GM12865 (cell line): Measurements from ENCODE around the gene TMA7.

ENCODE experiments used
- DNase-seq: peaks from one replicate; pipeline ENCODE4 v3.0.0; 2010; ENCODE audit warnings: low read depth
- H3K4me3 ChIP-seq: 2 replicates; pipeline ENCODE4 v1.5.1; 2011; ENCODE audit warnings: mild to moderate bottlenecking, low read depth, low read length, control low read depth
- TF ChIP-seq, protein P1 (sequence below): IDR thresholded peaks from 2 replicates; pipeline ENCODE4 v1.5.1; 2011; ENCODE audit warnings: low read length, control low read depth, low read depth, inconsistent platforms; ENCODE audit not compliant: insufficient read depth; ENCODE audit errors: missing control alignments

Gene TMA7

DNA sequence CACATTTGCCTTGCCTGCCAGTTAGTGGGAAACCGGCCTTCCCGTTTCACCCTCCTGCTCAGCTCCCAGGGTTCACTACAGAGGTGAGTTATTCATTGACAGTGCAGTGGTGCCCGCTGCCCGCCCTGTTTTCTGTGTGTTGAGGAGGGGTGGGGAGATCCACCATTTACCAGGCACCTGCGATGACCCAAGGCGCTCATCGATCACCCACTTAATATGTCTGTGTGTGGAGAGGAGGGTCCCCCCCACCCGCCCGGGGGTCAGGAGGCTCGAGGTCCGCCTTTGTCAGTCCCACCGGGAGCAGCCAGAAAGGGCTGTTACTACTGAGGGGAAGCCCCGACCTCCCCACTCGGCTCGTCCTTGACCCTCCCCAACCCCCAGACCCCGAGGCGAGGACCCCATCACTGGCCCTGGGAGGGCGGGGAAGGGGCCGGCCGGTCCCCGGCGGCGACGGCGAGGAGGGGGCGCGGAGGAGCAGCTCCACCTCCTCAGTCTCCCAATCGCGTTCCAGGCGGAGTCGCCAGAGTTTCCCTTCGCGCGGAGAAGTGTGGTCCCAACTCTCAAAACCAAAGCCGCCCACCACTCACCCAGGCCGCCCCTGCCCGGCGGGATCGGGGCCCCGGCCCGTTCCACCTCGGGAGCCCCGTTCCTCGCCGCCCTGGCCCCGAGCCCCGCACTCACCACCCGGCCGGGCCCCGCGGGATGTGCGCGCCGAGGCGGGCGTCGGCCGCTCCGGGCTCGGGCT lies 11.3 kb upstream of the TMA7 start:
- peak overlapping the region; percentile 60 for H3K4me3 ChIP-seq
- TF ChIP-seq, protein P1, sequence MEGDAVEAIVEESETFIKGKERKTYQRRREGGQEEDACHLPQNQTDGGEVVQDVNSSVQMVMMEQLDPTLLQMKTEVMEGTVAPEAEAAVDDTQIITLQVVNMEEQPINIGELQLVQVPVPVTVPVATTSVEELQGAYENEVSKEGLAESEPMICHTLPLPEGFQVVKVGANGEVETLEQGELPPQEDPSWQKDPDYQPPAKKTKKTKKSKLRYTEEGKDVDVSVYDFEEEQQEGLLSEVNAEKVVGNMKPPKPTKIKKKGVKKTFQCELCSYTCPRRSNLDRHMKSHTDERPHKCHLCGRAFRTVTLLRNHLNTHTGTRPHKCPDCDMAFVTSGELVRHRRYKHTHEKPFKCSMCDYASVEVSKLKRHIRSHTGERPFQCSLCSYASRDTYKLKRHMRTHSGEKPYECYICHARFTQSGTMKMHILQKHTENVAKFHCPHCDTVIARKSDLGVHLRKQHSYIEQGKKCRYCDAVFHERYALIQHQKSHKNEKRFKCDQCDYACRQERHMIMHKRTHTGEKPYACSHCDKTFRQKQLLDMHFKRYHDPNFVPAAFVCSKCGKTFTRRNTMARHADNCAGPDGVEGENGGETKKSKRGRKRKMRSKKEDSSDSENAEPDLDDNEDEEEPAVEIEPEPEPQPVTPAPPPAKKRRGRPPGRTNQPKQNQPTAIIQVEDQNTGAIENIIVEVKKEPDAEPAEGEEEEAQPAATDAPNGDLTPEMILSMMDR = no peak
- no peak for DNase-seq

DNA sequence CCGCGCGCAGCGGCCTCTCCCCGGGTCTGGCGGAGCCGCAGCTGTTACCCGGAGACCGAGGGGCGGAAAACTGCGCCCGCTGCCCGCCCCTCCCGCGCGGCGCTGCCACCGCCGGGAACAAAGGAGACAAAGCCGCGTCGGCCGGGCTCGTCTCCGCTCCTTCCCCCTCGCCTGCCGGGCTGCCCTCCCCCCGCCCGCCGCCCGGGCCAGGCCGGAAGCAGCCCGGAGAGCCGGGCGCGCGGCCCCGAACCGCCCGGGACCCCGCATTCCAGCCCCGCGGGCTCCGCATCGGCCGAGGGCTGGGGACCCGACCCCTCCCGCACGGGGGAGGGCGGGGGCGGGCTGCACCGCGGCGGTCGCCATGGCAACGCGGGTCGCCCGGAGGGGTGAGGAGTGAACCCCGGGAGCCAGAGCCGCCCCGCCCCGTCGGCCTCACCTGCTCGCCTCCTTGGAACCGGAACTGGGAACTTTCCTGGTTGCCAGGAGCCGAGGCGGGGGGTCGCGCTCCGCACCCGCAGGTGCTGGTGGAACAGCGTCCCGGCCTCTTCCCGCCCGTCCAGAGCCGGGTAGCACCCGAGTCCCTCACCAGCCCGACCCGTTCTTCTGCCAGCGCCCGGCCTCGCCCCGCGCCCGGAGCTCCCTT lies 10.6 kb upstream of the TMA7 start:
- DNase-seq = peak; percentile 52
- TF ChIP-seq, protein P1 = no peak
- H3K4me3 ChIP-seq = peak overlapping the region; percentile 60

DNA sequence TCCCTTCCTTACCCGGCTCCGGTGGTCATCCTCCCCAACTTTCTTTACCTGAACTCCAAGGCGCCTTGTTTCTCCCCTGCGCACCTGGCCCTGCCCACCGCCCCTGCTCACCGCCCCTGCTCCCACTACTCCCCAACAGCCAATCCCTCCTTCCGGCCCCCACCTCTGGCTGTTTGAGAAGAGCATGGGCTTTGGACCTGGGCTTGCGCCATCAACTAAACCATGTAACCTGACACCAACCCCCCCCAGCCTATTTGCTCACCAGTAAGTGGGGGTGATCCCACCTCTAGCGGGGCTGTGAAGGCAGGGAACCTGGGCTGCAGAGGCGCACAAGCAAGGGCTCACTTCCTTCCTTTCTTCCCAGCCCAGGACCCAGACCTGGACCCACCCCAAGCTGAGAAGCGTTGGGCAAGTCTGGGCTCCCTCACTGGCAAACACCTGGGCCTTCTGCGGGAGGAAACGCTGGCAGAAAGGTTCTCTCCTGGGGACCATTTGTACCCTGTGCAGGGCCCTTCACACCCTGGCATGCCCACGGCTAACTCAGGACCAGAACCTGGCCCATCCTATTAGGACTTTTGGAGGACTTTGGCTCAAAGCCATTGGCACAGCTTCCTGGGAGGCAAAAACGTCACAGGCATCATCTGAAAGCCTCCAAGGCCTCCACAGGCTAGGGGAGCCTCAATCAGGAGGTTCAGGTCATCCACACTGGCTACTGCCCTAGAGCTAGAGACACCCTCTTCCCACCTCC lies 9.9 kb upstream of the TMA7 start, which contains the start of gene PLXNB1:
Gene PLXNB1, minus strand, starts transcription at position 127 of the 748 bp plus-strand sequence. CDS start 5,475 bp downstream, outside the sequence.
- DNase-seq = no peak
- H3K4me3 ChIP-seq = peak within 1 kb of the TSS; percentile 60
- TF ChIP-seq, protein P1 = no peak

DNA sequence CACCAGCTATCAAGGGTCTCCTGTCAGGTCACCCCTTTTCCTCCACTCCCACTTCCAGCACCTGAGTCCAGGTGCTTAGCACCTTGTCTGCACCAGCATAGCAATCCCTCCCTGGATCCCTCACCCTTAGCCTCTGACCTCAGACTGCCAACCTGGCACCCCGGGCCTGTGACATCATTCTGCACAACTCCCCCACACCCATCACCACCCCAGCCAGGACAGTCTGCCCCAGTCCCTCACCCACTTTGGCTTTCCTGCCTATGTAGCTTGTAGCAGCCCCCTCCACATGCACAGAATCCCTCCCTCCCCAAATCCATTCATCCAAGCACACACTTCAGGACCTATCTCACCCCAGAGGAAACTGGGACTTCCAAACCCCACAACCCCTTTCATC lies 9.4 kb upstream of the TMA7 start:
- no peak for DNase-seq
- TF ChIP-seq, protein P1 = no peak
- H3K4me3 ChIP-seq = no peak overlapping the region

DNA sequence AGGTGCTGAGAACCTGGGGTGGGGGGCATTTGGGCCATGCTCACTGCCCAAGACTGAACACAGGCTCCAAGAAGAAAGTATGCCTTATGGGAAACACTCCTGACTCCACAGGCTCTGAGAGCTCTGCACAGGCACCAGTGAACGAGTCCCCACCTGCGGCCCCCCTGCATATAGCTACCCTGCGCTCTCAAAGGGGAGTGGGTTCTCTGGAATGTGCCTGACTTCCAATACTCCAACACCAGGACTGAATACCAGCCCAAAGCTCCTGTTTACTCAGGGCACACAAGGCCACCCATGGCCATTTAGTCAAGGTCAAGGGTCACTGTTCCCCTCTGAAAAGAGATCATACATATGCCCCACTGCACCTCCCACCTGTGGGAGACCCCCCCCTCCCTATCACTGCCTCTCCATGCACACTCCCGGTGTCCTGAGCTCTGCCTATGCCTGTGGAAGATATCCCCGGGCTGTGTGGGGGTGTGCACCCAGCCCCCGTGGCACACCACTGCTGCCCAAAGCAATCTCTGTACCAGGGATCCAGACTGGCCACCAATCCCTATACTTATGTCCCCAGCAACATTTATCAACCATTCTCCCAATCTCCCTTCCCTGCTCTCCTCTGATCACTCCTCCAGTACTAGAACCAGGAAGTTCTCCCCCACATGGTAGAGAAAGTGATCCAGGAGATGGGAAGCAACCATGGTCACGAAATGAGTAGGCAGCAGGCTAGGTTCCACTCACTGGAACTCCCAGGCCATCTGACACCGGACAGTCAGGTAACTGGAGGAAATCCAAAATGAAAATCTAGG lies 8.6 kb upstream of the TMA7 start:
- TF ChIP-seq, protein P1 = no peak
- no peak for DNase-seq
- H3K4me3 ChIP-seq = no peak overlapping the region
